Nephron (organoid): ENCODE data around the gene CRIP1.

ENCODE experiments used
- H3K27ac Mint-ChIP-seq, 3 experiments: 2 replicates each; pipeline ENCODE4 v1.8.0; 2020; ENCODE audit warnings: mixed read lengths in 3 of 3, mild to moderate bottlenecking in 2 of 3, moderate library complexity in 1 of 3
- H3K27me3 Mint-ChIP-seq: 2 replicates; pipeline ENCODE4 v1.8.0; 2021; ENCODE audit warnings: low read depth, mild to moderate bottlenecking, moderate library complexity, mixed read lengths
- H3K36me3 Mint-ChIP-seq: 2 replicates; pipeline ENCODE4 v1.8.0; 2020; ENCODE audit warnings: low read depth, mixed read lengths
- H3K4me1 Mint-ChIP-seq: 2 replicates; pipeline ENCODE4 v1.8.0; 2020; ENCODE audit warnings: mixed read lengths
- H3K4me3 Mint-ChIP-seq, 3 experiments: 2 replicates each; pipeline ENCODE4 v1.8.0; 2020; ENCODE audit warnings: mild to moderate bottlenecking in 3 of 3, mixed read lengths in 3 of 3, moderate library complexity in 2 of 3
- H3K9me3 Mint-ChIP-seq: 2 replicates; pipeline ENCODE4 v1.8.0; 2020; ENCODE audit warnings: mixed read lengths
- CTCF ChIP-seq, 3 experiments: fragments of 200-600 bp; sonication (generic); IDR thresholded peaks; one replicate each; pipeline ENCODE4 v1.5.0; 2021; ENCODE audit warnings: antibody characterized with exemption in 3 of 3; ENCODE audit not compliant: unreplicated experiment in 3 of 3

Gene CRIP1

GRCh38 chr14:105485739-105486162 lies 935 bp upstream of the CRIP1 start:
- Mint-ChIP-seq H3K27me3 (peaks cover 57% of the 10 kb centered on the region), H3K36me3 (no peaks in the 10 kb centered on the region), H3K9me3 (no peaks in the 10 kb centered on the region), H3K4me1 (peaks cover 27% of the 10 kb centered on the region), H3K27ac (no peak overlapping the region), H3K4me3 (peak overlapping the region; percentile 41 to 60 (median 49))
- peak; percentile 45 to 57 (median 50) for TF ChIP-seq CTCF (IDR thresholded peaks at IDR 0.05; ENCODE audit: unreplicated experiment in 3 of 3)

GRCh38 chr14:105486974-105487448 lies 325 bp downstream of the CRIP1 start:
- H3K4me3 Mint-ChIP-seq, result peak overlapping the region; percentile 32 to 59 (median 53)
- H3K27ac Mint-ChIP-seq, result no peak overlapping the region
- H3K9me3 Mint-ChIP-seq, result no peaks in the 10 kb centered on the region

GRCh38 chr14:105487449-105487985 lies 831 bp downstream of the CRIP1 start:
- TF ChIP-seq CTCF (IDR thresholded peaks at IDR 0.05; ENCODE audit: unreplicated experiment in 3 of 3), result no peak

More at GRCh38 chr14:105486974-105487448, 325 bp downstream of the CRIP1 start:
- Mint-ChIP-seq H3K4me1 (peaks cover 18% of the 10 kb centered on the region), H3K27me3 (peaks cover 51% of the 10 kb centered on the region), H3K36me3 (no peaks in the 10 kb centered on the region)
- no peak for TF ChIP-seq CTCF (IDR thresholded peaks at IDR 0.05; ENCODE audit: unreplicated experiment in 3 of 3)

GRCh38 chr14:105487986-105488777 lies 1.5 kb downstream of the CRIP1 start:
- TF ChIP-seq CTCF (IDR thresholded peaks at IDR 0.05; ENCODE audit: unreplicated experiment in 3 of 3), result no peak
- peaks cover 13% of the 10 kb centered on the region for H3K4me1 Mint-ChIP-seq
- H3K27me3 Mint-ChIP-seq, result peaks cover 41% of the 10 kb centered on the region
- peak overlapping the region; percentile 31 to 69 (median 65) for H3K4me3 Mint-ChIP-seq
- no peaks in the 10 kb centered on the region for H3K9me3 Mint-ChIP-seq
- H3K36me3 Mint-ChIP-seq, result no peaks in the 10 kb centered on the region
- H3K27ac Mint-ChIP-seq, result no peak overlapping the region

More at GRCh38 chr14:105487449-105487985, 831 bp downstream of the CRIP1 start:
- Mint-ChIP-seq H3K9me3 (no peaks in the 10 kb centered on the region), H3K36me3 (no peaks in the 10 kb centered on the region), H3K4me1 (peaks cover 13% of the 10 kb centered on the region), H3K27ac (no peak overlapping the region), H3K27me3 (peaks cover 46% of the 10 kb centered on the region), H3K4me3 (peak overlapping the region; percentile 31 to 69 (median 65))

GRCh38 chr14:105488781-105489541 lies 2.3 kb downstream of the CRIP1 start:
- Mint-ChIP-seq H3K27me3 (peaks cover 41% of the 10 kb centered on the region), H3K4me3 (peak overlapping the region; percentile 82 to 88 (median 83)), H3K27ac (peak overlapping the region; percentile 86 to 89 (median 88)), H3K36me3 (no peaks in the 10 kb centered on the region), H3K9me3 (no peaks in the 10 kb centered on the region), H3K4me1 (peaks cover 13% of the 10 kb centered on the region)
- TF ChIP-seq CTCF (IDR thresholded peaks at IDR 0.05; ENCODE audit: unreplicated experiment in 3 of 3), result no peak
